K562 (cell line): ENCODE results near the gene RYR1. TPM values are rescaled to one million over a fixed set of nuclear protein-coding genes. Genes with fewer than 3 reads are reported as not detected.
A peak's percentile ranks its signal among the peaks of the same experiment; 100 is the strongest.

Experiments used
- BACH1 ChIP-seq: fragments of 200-800 bp; sonication (Bioruptor generic); IDR thresholded peaks from 2 replicates; pipeline ENCODE4 v1.6.1; 2016; ENCODE audit warnings: missing genetic modification characterization, missing compliant biosample characterization
- CBFA2T3 ChIP-seq: fragments of 450-650 bp; IDR thresholded peaks from 2 replicates; pipeline ENCODE4 v1.6.1; 2017
- DDX20 ChIP-seq: fragments of 450-650 bp; IDR thresholded peaks from 2 replicates; pipeline ENCODE4 v1.6.1; 2016; ENCODE audit warnings: missing genetic modification characterization, low read depth, mild to moderate bottlenecking, missing compliant biosample characterization, moderate library complexity
- FOXK1 ChIP-seq: sonication (generic); formaldehyde crosslinking; IDR thresholded peaks from 2 replicates; pipeline ENCODE4 v1.8.0; 2022; ENCODE audit warnings: missing genetic modification reagents, mild to moderate bottlenecking, borderline replicate concordance
- PTBP1 ChIP-seq: fragments of 200-400 bp; formaldehyde crosslinking; IDR thresholded peaks from 2 replicates; pipeline ENCODE4 v1.6.1; 2017; ENCODE audit warnings: low read depth, low read length
- RBFOX2 ChIP-seq: fragments of 200-400 bp; formaldehyde crosslinking; IDR thresholded peaks from 2 replicates; pipeline ENCODE4 v1.6.1; 2017; ENCODE audit warnings: low read depth, mild to moderate bottlenecking, low read length, moderate library complexity
- ZNF263 ChIP-seq: sonication (generic); formaldehyde crosslinking; IDR thresholded peaks from 2 replicates; pipeline ENCODE4 v1.8.0; 2022; ENCODE audit warnings: mild to moderate bottlenecking, missing genetic modification reagents, borderline replicate concordance
- ZNF589 ChIP-seq: fragments of 200-800 bp; sonication (Bioruptor generic); IDR thresholded peaks from 2 replicates; pipeline ENCODE4 v1.6.1; 2016; ENCODE audit warnings: low read depth, missing genetic modification characterization, missing compliant biosample characterization
- ZNF644 ChIP-seq: fragments of 200-800 bp; sonication (Bioruptor generic); IDR thresholded peaks from 2 replicates; pipeline ENCODE4 v1.6.1; 2016; ENCODE audit warnings: low read depth, missing genetic modification characterization, missing compliant biosample characterization
- polyA plus RNA-seq, 8 experiments: library from polyadenylated mRNA; depleted of rRNA in 4 of 8; stranded (reverse) in 5 of 8; unstranded in 3 of 8; fragments of >200 nt; fragmentation: Nextera tagmentation in 2 of 8; fragmentation: Illumina TruSeq in 1 of 8; extraction: Ambion mirVana in 2 of 8; extraction: Trizol in 1 of 8; gene quantifications; 2 replicates each; pipeline versions ENCODE4 v1.2.1 to v1.2.3, GENCODE V29; 2011 to 2014; ENCODE audit warnings: inconsistent platforms in 1 of 8, missing spikeins in 1 of 8
- total RNA-seq, 7 experiments: library from RNA; depleted of rRNA in 6 of 7; stranded (reverse); fragments of >200 nt in 6 of 7; fragmentation: Illumina TruSeq in 2 of 7; extraction: Trizol in 2 of 7; gene quantifications; 2 replicates each; pipeline versions ENCODE4 v1.2.1 to v1.2.3, GENCODE V29; 2011 to 2021; ENCODE audit warnings: low replicate concordance in 1 of 7
- TF ChIP-seq, protein P1 (sequence below): fragments of 450-650 bp; IDR thresholded peaks from 2 replicates; pipeline ENCODE4 v1.6.1; 2016
- TF ChIP-seq, protein P2 (sequence below), 3 experiments: fragments of 200-800 bp in 1 of 3; fragments of 250-450 bp in 1 of 3; fragments of 450-650 bp in 1 of 3; sonication (Bioruptor Pico) in 1 of 3; sonication (Bioruptor generic) in 1 of 3; formaldehyde crosslinking in 1 of 3; IDR thresholded peaks; 2 replicates each; pipeline versions ENCODE4 v1.6.1 to v1.8.0; 2016 to 2022; ENCODE audit warnings: mild to moderate bottlenecking in 2 of 3, missing genetic modification characterization in 2 of 3, missing compliant biosample characterization in 1 of 3, moderate library complexity in 1 of 3

The RYR1 gene
- total and polyA plus RNA-seq, 9 of the 15 experiments (the other 6 are each of a cell fraction or from before 2014, with no cell fraction given), result 0.11 to 7.4 (median 3.7) TPM

DNA sequence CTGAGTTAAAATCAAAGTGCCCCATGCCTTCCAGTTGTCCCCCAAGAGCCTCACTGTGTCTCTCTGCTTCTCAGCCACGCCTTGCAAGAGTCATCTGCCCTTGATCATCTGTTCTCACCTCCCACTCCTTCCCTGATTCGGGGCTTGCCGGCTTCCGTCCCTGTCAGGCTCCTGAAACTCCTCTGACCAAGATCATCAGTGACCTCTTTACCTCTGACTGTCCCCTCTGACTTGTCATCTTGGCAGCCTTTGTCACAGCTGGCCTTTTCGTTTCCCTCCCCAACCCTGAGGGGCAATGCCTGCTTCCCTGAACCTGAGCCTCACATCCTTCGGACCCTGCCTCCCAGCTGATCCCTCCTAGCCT is 117.9 kb downstream of the RYR1 start (continued):
- no peak for TF ChIP-seq DDX20 (tag)
- TF ChIP-seq ZNF263, result no peak
- no peak for TF ChIP-seq ZNF644 (tag)
- TF ChIP-seq, protein P1, sequence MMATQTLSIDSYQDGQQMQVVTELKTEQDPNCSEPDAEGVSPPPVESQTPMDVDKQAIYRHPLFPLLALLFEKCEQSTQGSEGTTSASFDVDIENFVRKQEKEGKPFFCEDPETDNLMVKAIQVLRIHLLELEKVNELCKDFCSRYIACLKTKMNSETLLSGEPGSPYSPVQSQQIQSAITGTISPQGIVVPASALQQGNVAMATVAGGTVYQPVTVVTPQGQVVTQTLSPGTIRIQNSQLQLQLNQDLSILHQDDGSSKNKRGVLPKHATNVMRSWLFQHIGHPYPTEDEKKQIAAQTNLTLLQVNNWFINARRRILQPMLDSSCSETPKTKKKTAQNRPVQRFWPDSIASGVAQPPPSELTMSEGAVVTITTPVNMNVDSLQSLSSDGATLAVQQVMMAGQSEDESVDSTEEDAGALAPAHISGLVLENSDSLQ, result 0 out of 2 replicates have a peak, but pooled peaks have one; percentile 23
- no peak for TF ChIP-seq ZNF589 (CRISPR knock-in tag)
- no peak for TF ChIP-seq RBFOX2
- TF ChIP-seq, protein P2, sequence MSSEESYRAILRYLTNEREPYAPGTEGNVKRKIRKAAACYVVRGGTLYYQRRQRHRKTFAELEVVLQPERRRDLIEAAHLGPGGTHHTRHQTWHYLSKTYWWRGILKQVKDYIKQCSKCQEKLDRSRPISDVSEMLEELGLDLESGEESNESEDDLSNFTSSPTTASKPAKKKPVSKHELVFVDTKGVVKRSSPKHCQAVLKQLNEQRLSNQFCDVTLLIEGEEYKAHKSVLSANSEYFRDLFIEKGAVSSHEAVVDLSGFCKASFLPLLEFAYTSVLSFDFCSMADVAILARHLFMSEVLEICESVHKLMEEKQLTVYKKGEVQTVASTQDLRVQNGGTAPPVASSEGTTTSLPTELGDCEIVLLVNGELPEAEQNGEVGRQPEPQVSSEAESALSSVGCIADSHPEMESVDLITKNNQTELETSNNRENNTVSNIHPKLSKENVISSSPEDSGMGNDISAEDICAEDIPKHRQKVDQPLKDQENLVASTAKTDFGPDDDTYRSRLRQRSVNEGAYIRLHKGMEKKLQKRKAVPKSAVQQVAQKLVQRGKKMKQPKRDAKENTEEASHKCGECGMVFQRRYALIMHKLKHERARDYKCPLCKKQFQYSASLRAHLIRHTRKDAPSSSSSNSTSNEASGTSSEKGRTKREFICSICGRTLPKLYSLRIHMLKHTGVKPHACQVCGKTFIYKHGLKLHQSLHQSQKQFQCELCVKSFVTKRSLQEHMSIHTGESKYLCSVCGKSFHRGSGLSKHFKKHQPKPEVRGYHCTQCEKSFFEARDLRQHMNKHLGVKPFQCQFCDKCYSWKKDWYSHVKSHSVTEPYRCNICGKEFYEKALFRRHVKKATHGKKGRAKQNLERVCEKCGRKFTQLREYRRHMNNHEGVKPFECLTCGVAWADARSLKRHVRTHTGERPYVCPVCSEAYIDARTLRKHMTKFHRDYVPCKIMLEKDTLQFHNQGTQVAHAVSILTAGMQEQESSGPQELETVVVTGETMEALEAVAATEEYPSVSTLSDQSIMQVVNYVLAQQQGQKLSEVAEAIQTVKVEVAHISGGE (CRISPR knock-in tag; IDR thresholded peaks at IDR 0.05), result no peak
- TF ChIP-seq CBFA2T3, result peak; percentile 46
- no peak for TF ChIP-seq FOXK1 (CRISPR knock-in tag)
- TF ChIP-seq BACH1 (tag), result no peak
- no peak for TF ChIP-seq PTBP1
- TF ChIP-seq, all 486 proteins: peak for 12
